Panc1 (cell line): Measurements from ENCODE around the gene CCDC47. TPM values are rescaled to one million over a fixed set of nuclear protein-coding genes. Genes with fewer than 3 reads are reported as not detected.

Source experiments
- ATAC-seq: fragments of 200-7000 bp; cut with Tn5 transposase; 2 replicates; pipeline ENCODE4 v1.9.1; 2020; ENCODE audit warnings: mild to moderate bottlenecking, moderate library complexity
- BruUV-seq: library from RNA; stranded (reverse); fragments of 400-500 nt; replicated peaks from 2 replicates; lab custom pipeline; 2021; lab: Mats Ljungman, UMichigan
- CTCF ChIA-PET: fragments of 300-600 bp; sonication (Branson Sonifier 250); formaldehyde crosslinking; loops from one replicate; lab custom pipeline; 2022; ENCODE audit warnings: antibody characterized with exemption; lab: Charles Lee
- POLR2A ChIA-PET: fragments of 300-600 bp; sonication (Branson Sonifier 250); formaldehyde crosslinking; loops from one replicate; lab custom pipeline; 2022; ENCODE audit warnings: antibody characterized with exemption; lab: Charles Lee
- DNase-seq: peaks from one replicate; pipeline ENCODE4 v3.0.0-alpha.2; 2010; ENCODE audit warnings: low read depth, low spot score
- H3K27ac ChIP-seq: 2 replicates; pipeline ENCODE4 v1.5.1; 2011; ENCODE audit warnings: mild to moderate bottlenecking, low read length, inconsistent platforms
- H3K27me3 ChIP-seq: fragments of 200-500 bp; sonication (Bioruptor generic); 2 replicates; pipeline ENCODE4 v1.6.0; 2014; ENCODE audit warnings: low read length, inconsistent platforms; ENCODE audit not compliant: control insufficient read depth, insufficient read depth
- H3K36me3 ChIP-seq: fragments of 200-500 bp; sonication (Bioruptor generic); 2 replicates; pipeline ENCODE4 v1.5.1; 2014; ENCODE audit warnings: inconsistent platforms, mild to moderate bottlenecking, low read length, moderate library complexity; ENCODE audit not compliant: control insufficient read depth, insufficient read depth
- H3K4me1 ChIP-seq: 2 replicates; pipeline ENCODE4 v1.5.1; 2011; ENCODE audit warnings: inconsistent platforms, mild to moderate bottlenecking, low read length, moderate library complexity; ENCODE audit not compliant: control insufficient read depth, insufficient read depth
- H3K4me3 ChIP-seq, 2 experiments: 2 replicates each; pipeline ENCODE4 v1.5.1; 2011 to 2012; ENCODE audit warnings: low read depth in 2 of 2, low read length in 2 of 2, mild to moderate bottlenecking in 2 of 2, inconsistent platforms in 1 of 2, moderate library complexity in 1 of 2
- H3K9me3 ChIP-seq: fragments of 200-500 bp; sonication (Bioruptor generic); 2 replicates; pipeline ENCODE4 v1.5.1; 2014; ENCODE audit warnings: low read depth, mild to moderate bottlenecking, inconsistent platforms, low read length, moderate library complexity; ENCODE audit not compliant: control insufficient read depth, insufficient read depth
- POLR2AphosphoS5 ChIP-seq: IDR thresholded peaks from 2 replicates; pipeline ENCODE4 v1.6.1; 2012; ENCODE audit warnings: mild to moderate bottlenecking, low read depth, low read length, moderate library complexity
- SIN3A ChIP-seq: IDR thresholded peaks from 2 replicates; pipeline ENCODE4 v1.6.1; 2012; ENCODE audit warnings: low read depth, mild to moderate bottlenecking, low read length, moderate library complexity, borderline replicate concordance; ENCODE audit not compliant: insufficient read depth
- TCF7L2 ChIP-seq: IDR thresholded peaks from 2 replicates; pipeline ENCODE4 v1.6.1; 2011; ENCODE audit warnings: mild to moderate bottlenecking, low read depth, low read length, inconsistent platforms
- in situ Hi-C: cut with HindIII; loops from 2 replicates; pipeline ENCODE4 v1.10.0; 2016; ENCODE audit warnings: low sequenced_read_pairs, low pct_unique_long_range_greater_than_20kb
- intact Hi-C: fragments of 100-400 bp; cut with micrococcal nuclease; formaldehyde crosslinking; loops from one replicate; pipeline ENCODE4 v1.10.0; 2022; ENCODE audit not compliant: unreplicated experiment
- total RNA-seq: library from RNA; stranded (reverse); gene quantifications from one replicate; pipeline ENCODE4 v1.2.1, GENCODE V29; 2021; ENCODE audit not compliant: unreplicated experiment
- TF ChIP-seq, protein P1 (sequence below): fragments of 450-650 bp; IDR thresholded peaks from 2 replicates; pipeline ENCODE4 v1.5.1; 2017; ENCODE audit warnings: mild to moderate bottlenecking
- TF ChIP-seq, protein P2 (sequence below), 2 experiments: IDR thresholded peaks; 2 replicates each; pipeline ENCODE4 v1.6.1; 2011 to 2012; ENCODE audit warnings: low read depth in 2 of 2, control low read depth in 1 of 2, low read length in 1 of 2, mild to moderate bottlenecking in 1 of 2, moderate library complexity in 1 of 2; ENCODE audit not compliant: insufficient read depth in 1 of 2

The CCDC47 gene
- total RNA-seq, 1 experiment from 2014 or later: 64.8 TPM

DNA sequence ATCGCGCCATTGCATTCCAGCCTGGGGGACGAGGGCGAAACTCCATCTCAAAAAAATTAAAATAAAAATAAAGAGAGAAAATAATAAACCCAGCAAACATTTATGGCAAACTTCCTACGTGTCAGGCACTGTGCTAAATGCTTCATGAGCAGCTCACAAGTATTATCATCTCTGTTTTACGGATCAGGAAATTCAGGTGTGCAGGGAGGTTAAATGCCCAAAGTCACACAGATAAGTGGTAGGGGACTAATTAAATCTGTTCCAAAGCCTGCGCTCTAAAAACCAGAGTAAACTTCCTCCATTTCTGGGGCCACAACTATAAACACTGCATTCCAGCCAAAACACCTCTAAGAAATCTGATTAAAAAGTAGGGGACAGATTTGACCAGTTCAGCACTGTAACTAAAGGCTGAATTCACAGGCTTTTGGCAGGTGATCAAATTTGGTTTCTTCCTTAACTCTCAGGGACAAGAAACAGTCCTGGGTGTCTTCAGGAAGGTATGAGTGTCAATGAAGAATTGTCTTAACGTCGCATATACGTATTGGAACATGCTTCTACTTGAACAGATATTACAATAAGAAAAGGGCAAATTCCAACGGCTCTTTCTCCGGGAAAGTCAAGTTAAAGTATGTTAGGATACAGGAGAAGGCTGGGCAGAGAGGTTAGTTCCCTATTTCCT is 32.8 kb downstream of the CCDC47 start:
- CTCF ChIA-PET: no interaction called here
- POLR2A ChIA-PET: interaction anchor here (0.6 kb wide), 1 partner anchor 11 kb away, joined by 3 read pairs; no protein-coding TSS in a partner anchor
- Histone ChIP-seq H3K9me3 (no peaks in the 10 kb centered on the region), H3K27ac (peak overlapping the region; percentile 97), H3K4me3 (peak overlapping the region; percentile 90), H3K36me3 (peaks cover 5% of the 10 kb centered on the region), H3K4me1 (peaks cover 7% of the 10 kb centered on the region; the same call in 1 of the 2 replicates), H3K27me3 (no peaks in the 10 kb centered on the region)
- in situ Hi-C loops (no loop called here), intact Hi-C loops (no loop called here)
- BruUV-seq: TSS peak; percentile 87
- DNase-seq (no peak), ATAC-seq (no peak)
- no peak for TF ChIP-seq TCF7L2
- TF ChIP-seq, protein P1, sequence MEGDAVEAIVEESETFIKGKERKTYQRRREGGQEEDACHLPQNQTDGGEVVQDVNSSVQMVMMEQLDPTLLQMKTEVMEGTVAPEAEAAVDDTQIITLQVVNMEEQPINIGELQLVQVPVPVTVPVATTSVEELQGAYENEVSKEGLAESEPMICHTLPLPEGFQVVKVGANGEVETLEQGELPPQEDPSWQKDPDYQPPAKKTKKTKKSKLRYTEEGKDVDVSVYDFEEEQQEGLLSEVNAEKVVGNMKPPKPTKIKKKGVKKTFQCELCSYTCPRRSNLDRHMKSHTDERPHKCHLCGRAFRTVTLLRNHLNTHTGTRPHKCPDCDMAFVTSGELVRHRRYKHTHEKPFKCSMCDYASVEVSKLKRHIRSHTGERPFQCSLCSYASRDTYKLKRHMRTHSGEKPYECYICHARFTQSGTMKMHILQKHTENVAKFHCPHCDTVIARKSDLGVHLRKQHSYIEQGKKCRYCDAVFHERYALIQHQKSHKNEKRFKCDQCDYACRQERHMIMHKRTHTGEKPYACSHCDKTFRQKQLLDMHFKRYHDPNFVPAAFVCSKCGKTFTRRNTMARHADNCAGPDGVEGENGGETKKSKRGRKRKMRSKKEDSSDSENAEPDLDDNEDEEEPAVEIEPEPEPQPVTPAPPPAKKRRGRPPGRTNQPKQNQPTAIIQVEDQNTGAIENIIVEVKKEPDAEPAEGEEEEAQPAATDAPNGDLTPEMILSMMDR: no peak
- TF ChIP-seq, protein P2, sequence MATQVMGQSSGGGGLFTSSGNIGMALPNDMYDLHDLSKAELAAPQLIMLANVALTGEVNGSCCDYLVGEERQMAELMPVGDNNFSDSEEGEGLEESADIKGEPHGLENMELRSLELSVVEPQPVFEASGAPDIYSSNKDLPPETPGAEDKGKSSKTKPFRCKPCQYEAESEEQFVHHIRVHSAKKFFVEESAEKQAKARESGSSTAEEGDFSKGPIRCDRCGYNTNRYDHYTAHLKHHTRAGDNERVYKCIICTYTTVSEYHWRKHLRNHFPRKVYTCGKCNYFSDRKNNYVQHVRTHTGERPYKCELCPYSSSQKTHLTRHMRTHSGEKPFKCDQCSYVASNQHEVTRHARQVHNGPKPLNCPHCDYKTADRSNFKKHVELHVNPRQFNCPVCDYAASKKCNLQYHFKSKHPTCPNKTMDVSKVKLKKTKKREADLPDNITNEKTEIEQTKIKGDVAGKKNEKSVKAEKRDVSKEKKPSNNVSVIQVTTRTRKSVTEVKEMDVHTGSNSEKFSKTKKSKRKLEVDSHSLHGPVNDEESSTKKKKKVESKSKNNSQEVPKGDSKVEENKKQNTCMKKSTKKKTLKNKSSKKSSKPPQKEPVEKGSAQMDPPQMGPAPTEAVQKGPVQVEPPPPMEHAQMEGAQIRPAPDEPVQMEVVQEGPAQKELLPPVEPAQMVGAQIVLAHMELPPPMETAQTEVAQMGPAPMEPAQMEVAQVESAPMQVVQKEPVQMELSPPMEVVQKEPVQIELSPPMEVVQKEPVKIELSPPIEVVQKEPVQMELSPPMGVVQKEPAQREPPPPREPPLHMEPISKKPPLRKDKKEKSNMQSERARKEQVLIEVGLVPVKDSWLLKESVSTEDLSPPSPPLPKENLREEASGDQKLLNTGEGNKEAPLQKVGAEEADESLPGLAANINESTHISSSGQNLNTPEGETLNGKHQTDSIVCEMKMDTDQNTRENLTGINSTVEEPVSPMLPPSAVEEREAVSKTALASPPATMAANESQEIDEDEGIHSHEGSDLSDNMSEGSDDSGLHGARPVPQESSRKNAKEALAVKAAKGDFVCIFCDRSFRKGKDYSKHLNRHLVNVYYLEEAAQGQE (IDR thresholded peaks at IDR 0.05; ENCODE audit: insufficient read depth in 1 of 2, low read depth in 2 of 2, low read length in 1 of 2): no peak
- no peak for TF ChIP-seq POLR2AphosphoS5
- no peak for TF ChIP-seq SIN3A

DNA sequence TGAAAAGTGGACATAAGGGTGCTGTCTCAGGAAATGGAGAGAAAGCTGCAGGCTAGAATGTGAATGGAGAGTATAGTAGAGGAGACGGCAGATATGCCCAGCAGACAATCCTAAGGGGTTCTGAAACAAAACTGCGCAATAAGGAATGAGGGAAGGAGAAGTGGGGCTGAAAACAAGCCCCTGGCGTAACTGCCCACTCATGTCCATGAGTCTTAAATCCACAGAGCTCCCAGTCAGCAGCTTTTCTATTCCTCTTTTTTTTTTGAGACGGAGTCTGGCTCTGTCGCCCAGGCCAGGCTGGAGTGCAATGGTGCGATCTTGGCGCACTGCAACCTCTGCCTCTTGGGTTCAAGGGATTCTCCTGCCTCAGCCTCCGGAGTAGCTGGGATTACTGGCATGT is 37.7 kb downstream of the CCDC47 start:
- TF ChIP-seq, protein P2 (IDR thresholded peaks at IDR 0.05; ENCODE audit: insufficient read depth in 1 of 2, low read depth in 2 of 2, low read length in 1 of 2): no peak
- TF ChIP-seq POLR2AphosphoS5 (no peak), TCF7L2 (no peak), SIN3A (no peak)
- TF ChIP-seq, protein P1: no peak
- ChIA-PET CTCF (no interaction called here), POLR2A (interaction anchor here (0.7 kb wide), 1 partner anchor 611 kb away, joined by 3 read pairs; no protein-coding TSS in a partner anchor)
- Histone ChIP-seq H3K9me3 (no peaks in the 10 kb centered on the region), H3K36me3 (no peaks in the 10 kb centered on the region), H3K4me1 (peaks cover 4% of the 10 kb centered on the region; the same call in 1 of the 2 replicates), H3K27ac (no peak overlapping the region), H3K4me3 (no peak overlapping the region), H3K27me3 (no peaks in the 10 kb centered on the region)
- in situ Hi-C loops (no loop called here), intact Hi-C loops (no loop called here)
- ATAC-seq (no peak), DNase-seq (no peak)
- no TSS peak for BruUV-seq
